Adrenal gland (tissue), 12 donors: ENCODE results near the gene LAPTM5. TPM values are rescaled to one million over a fixed set of nuclear protein-coding genes. Genes with fewer than 3 reads are reported as not detected.

Source experiments
- DNase-seq, 7 donors: peaks; one replicate each; pipeline ENCODE4 v3.0.0-alpha.2; 2019 to 2020
- H3K27ac ChIP-seq, 5 donors: fragments of 200-600 bp; sonication (generic) in 4 of 5; 1 replicate in 3 of 5; 2 replicates in 2 of 5; pipeline versions ENCODE4 v1.5.1 to v1.8.0; 2016 to 2020; ENCODE audit warnings: mild to moderate bottlenecking in 1 of 5
- H3K27me3 ChIP-seq: fragments of 200-600 bp; 2 replicates; pipeline ENCODE4 v1.8.0; 2021
- H3K36me3 ChIP-seq, 2 donors: fragments of 200-600 bp; replicated peaks in 1 of 2; 1 replicate in 1 of 2; 2 replicates in 1 of 2; pipeline versions ENCODE4 v1.5.1 to v1.8.0; 2018 to 2022
- H3K4me1 ChIP-seq, 2 donors: fragments of 200-600 bp; replicated peaks in 1 of 2; 1 replicate in 1 of 2; 2 replicates in 1 of 2; pipeline versions ENCODE4 v1.5.1 to v1.8.0; 2018 to 2021
- H3K4me3 ChIP-seq, 4 donors: fragments of 200-600 bp; sonication (generic) in 3 of 4; one replicate each; pipeline ENCODE4 v1.5.1; 2016 to 2018
- H3K9me3 ChIP-seq, 3 donors: fragments of 200-600 bp; sonication (generic) in 1 of 3; replicated peaks in 1 of 3; 1 replicate in 2 of 3; 2 replicates in 1 of 3; pipeline versions ENCODE4 v1.5.1 to v1.8.0; 2016 to 2021
- CTCF ChIP-seq, 6 experiments: fragments of 450-650 bp in 4 of 6; fragments of 200-600 bp in 2 of 6; sonication (generic) in 1 of 6; IDR thresholded peaks; 1 replicate in 5 of 6; 2 replicates in 1 of 6; pipeline versions ENCODE4 v1.5.1 to v1.8.0; 2016 to 2021; ENCODE audit warnings: antibody characterized with exemption in 6 of 6, mild to moderate bottlenecking in 2 of 6, moderate library complexity in 1 of 6
- POLR2A ChIP-seq, 2 donors: fragments of 450-650 bp; IDR thresholded peaks; one replicate each; pipeline ENCODE4 v1.6.1; 2017; ENCODE audit warnings: antibody characterized with exemption in 2 of 2, mild to moderate bottlenecking in 2 of 2, moderate library complexity in 1 of 2
- WGBS, 4 donors: extraction: QIAGEN DNeasy Blood & Tissue Kit in 2 of 4; methylation state at CpG; one replicate each; pipeline versions ENCODE4 v1.1.5 to v1.1.7; 2013 to 2017; 5-methylcytosine and 5-hydroxymethylcytosine counted together
- intact Hi-C, 2 donors: fragments of 100-400 bp; cut with DNase I; formaldehyde crosslinking; loops; one replicate each; pipeline versions ENCODE4 v1.14.1 to v1.15.0; 2022 to 2023
- polyA plus RNA-seq, 3 donors: library from polyadenylated mRNA; stranded (reverse); fragments of 200-250 nt in 2 of 3; fragments of 350-450 nt in 1 of 3; fragmentation: Illumina TruSeq in 1 of 3; extraction: RNeasy Lipid Tissue Mini Kit (QIAGEN cat#74804) in 1 of 3; gene quantifications; one replicate each; pipeline ENCODE4 v1.2.3, GENCODE V29; 2013 to 2014
- total RNA-seq, 9 donors: library from RNA; depleted of rRNA in 4 of 9; stranded (reverse); fragments of >200 nt in 4 of 9; fragments of 120-200 nt in 1 of 9; fragmentation: NEBNext Ultra II Directional in 1 of 9; extraction: Animal tissue kit (Norgen Biotek cat#: 25700) in 1 of 9; gene quantifications; one replicate each; pipeline versions ENCODE4 v1.1.0 to v1.2.4, GENCODE V29; 2013 to 2023
- donor health status: healthy with polysubstance abuse.
- donor health status: Bipolar disorder and iron deficiency.
- donor health status: DM: yes; HTN: yes; CAD: no.
- donor health status: DM: no; HTN: no; CAD: no.
- donor health status: DM: no; HTN: no; CAD: no.
- donor health status: DM: yes; HTN: yes; CAD: no.

Gene LAPTM5
- total and polyA plus RNA-seq, 12 donors: 7.8 to 177 (median 109) TPM

DNA sequence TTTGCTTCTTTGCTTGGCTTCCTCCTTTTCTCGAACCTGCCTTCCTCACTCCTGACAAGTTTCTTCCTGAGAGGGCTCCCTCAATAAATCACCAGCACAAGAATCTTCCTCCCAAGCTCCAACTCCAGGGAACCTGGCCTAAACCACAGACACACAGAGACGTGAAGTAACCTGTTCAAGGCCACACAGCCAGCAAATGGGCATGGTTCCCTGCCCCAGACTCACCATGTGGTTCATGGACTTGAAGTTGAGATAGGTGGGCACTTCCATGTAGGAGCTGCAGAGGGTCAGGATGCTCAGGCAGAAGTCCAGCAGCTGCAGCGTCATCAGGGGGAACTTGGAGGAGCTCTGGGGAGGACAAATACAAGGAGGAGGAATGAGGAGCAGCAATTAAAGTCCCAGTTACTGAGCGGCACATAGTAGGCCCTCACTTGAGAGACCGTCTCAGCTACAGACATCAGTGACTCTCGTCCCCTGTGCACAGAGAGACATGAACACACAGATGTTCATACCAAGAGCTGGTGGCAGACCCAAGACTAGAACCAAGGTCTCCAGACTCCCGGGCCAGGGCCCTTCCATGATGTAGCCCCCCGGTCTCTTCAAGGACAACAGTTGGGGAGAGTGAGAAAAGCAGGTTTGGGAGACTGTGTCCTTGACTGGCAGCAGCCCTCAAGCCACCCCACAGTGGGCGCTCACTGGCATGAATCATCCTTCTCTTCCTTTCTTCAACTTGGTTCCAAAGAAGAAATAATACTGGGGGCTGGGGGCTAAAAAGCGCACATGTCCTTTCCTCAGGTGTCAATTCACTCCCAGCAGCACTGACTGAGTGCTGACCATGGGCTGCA lies 18.6 kb downstream of the LAPTM5 start:
- peaks cover 1 to 3% of the 10 kb centered on the region in 2 donors for H3K4me1 ChIP-seq
- H3K36me3 ChIP-seq: peaks cover 0 to 14% of the 10 kb centered on the region in 2 donors
- no peaks in the 10 kb centered on the region for H3K27me3 ChIP-seq
- TF ChIP-seq CTCF (IDR thresholded peaks at IDR 0.05): no peak
- no peak for TF ChIP-seq POLR2A (IDR thresholded peaks at IDR 0.05)
- DNase-seq: no peak
- no peak overlapping the region for H3K4me3 ChIP-seq
- H3K9me3 ChIP-seq: no peaks in the 10 kb centered on the region
- 71 to 81% (median 73%) methylated on average over 6 to 10 of the region's 10 CpGs for WGBS, 4 donors
- intact Hi-C loops: no loop called here
- H3K27ac ChIP-seq: no peak overlapping the region

- no peak overlapping the region for H3K27ac ChIP-seq
- no peak overlapping the region for H3K4me3 ChIP-seq
- H3K9me3 ChIP-seq: no peaks in the 10 kb centered on the region
- DNase-seq: no peak
- peaks cover 0 to 14% of the 10 kb centered on the region in 2 donors for H3K36me3 ChIP-seq
- intact Hi-C loops: no loop called here
- H3K4me1 ChIP-seq: no peaks in the 10 kb centered on the region
- TF ChIP-seq POLR2A (IDR thresholded peaks at IDR 0.05) (no peak), CTCF (IDR thresholded peaks at IDR 0.05) (no peak)
- no peaks in the 10 kb centered on the region for H3K27me3 ChIP-seq
- WGBS, 4 donors: 84 to 94% (median 89%) methylated on average over 5 of the region's 5 CpGs
Measured at GRCh38 chr1:30738040-30738714, 19.4 kb downstream of the LAPTM5 start.

DNA sequence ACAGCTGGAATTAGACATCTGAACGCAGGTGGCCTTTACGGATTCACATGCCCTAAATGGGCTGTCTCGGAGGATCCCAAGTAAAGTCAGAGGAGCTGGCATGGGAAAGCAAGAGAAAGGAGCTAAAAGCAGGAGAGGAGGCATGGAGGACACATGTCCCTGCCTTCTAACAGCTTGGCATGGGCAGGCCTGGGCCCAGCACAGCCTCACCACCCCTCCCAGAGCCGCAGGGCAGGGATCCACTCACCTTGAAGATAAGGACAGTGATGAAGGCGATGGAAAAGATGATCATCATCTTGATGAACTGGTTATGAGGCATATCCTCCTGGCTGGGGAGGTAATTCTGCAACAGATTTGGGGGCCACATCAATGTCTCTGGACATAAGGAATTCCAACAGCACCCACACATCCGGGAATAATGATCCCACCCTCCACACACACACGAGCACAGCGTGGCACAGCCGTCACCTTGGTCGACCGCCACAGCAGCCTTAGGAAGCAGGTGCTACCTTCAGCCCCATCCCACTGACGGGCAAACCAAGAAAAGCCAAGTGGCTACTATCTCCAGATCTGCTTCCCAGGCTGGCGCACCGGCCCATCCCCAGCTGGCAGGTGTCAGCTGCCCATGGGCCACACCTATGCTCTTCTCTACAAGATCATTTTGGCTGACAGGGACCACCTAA lies 20.1 kb downstream of the LAPTM5 start:
- Histone ChIP-seq H3K27me3 (no peaks in the 10 kb centered on the region), H3K36me3 (peaks cover 0 to 14% of the 10 kb centered on the region in 2 donors), H3K4me3 (no peak overlapping the region), H3K9me3 (no peaks in the 10 kb centered on the region), H3K27ac (no peak overlapping the region), H3K4me1 (no peaks in the 10 kb centered on the region)
- no peak for TF ChIP-seq CTCF (IDR thresholded peaks at IDR 0.05)
- DNase-seq: no peak
- intact Hi-C loops: no loop called here
- 93 to 96% (median 93%) methylated on average over 8 to 14 of the region's 14 CpGs for WGBS, 4 donors
